OCI-LY1 (cell line): ENCODE data around the gene CHMP5.

Experiments used
- CTCF ChIP-seq: fragments of 200-600 bp; sonication (generic), shearing (Covaris generic); IDR thresholded peaks from 2 replicates; pipeline ENCODE4 v1.5.1; 2017; ENCODE audit warnings: mild to moderate bottlenecking, antibody characterized with exemption, low read length, moderate library complexity, mixed read lengths
- EZH2 ChIP-seq: fragments of 200-600 bp; sonication (generic), shearing (Covaris generic); IDR thresholded peaks from 2 replicates; pipeline ENCODE4 v1.8.0; 2017; ENCODE audit warnings: borderline replicate concordance, mixed run types, mild to moderate bottlenecking, antibody characterized with exemption, low read length, moderate library complexity, mixed read lengths

DNA sequence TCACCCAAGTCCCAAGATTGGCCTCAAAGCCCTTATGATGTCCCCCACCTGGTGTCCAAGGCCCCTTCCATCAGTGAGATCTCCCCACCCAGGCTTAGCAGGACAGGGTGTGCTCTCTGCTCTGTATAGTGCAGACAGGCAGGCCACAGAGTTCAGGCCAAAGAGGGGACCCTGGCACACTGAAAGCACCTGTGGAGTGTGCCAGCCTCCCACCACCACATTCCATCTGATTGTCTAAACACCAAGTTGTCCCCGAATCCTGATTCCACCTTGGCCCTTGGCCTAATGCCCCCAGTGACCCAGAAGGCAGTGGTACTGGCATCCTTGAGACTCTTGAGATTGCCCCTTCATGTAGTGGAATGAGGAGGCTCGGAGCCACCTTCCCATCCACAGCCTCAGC is 19.5 kb upstream of the CHMP5 start:
- TF ChIP-seq CTCF (no peak), EZH2 (no peak)
